Ishikawa (cell line): ENCODE results near the gene ACOX3.

Experiments
- CEBPB ChIP-seq: IDR thresholded peaks from 2 replicates; pipeline ENCODE4 v1.6.1; 2012
- CREB1 ChIP-seq: IDR thresholded peaks from 2 replicates; pipeline ENCODE4 v1.6.1; 2012; ENCODE audit warnings: low read depth
- EP300 ChIP-seq: IDR thresholded peaks from 2 replicates; pipeline ENCODE4 v1.6.1; 2012; ENCODE audit warnings: borderline replicate concordance
- MAX ChIP-seq: IDR thresholded peaks from 2 replicates; pipeline ENCODE4 v1.6.1; 2012
- TAF1 ChIP-seq: IDR thresholded peaks from 2 replicates; pipeline ENCODE4 v1.6.1; 2012; ENCODE audit warnings: low read depth, mild to moderate bottlenecking
- USF1 ChIP-seq: IDR thresholded peaks from 2 replicates; pipeline ENCODE4 v1.6.1; 2012

- TF ChIP-seq EP300 (no peak), MAX (no peak), USF1 (no peak), CREB1 (no peak), TAF1 (no peak), CEBPB (no peak)
Measured at GRCh38 chr4:8355864-8356565, 84.5 kb downstream of the ACOX3 start.
